Endothelial cell (in vitro differentiated cells): Measurements from ENCODE around the gene HIBCH. TPM values are rescaled to one million over a fixed set of nuclear protein-coding genes. Genes with fewer than 3 reads are reported as not detected.

Experiments
- DNase-seq: peaks from one replicate; pipeline ENCODE4 v3.0.0; 2021; ENCODE audit warnings: low spot score
- H3K27ac Mint-ChIP-seq: one replicate; pipeline ENCODE4 v1.8.0; 2021; ENCODE audit warnings: mixed read lengths, inconsistent platforms; ENCODE audit not compliant: unreplicated experiment
- H3K27me3 Mint-ChIP-seq: one replicate; pipeline ENCODE4 v1.8.0; 2021; ENCODE audit warnings: mild to moderate bottlenecking, moderate library complexity, mixed read lengths, inconsistent platforms; ENCODE audit not compliant: unreplicated experiment
- H3K36me3 Mint-ChIP-seq: one replicate; pipeline ENCODE4 v1.8.0; 2021; ENCODE audit warnings: mild to moderate bottlenecking, low read depth, mixed read lengths, inconsistent platforms; ENCODE audit not compliant: unreplicated experiment
- H3K4me1 Mint-ChIP-seq: one replicate; pipeline ENCODE4 v1.8.0; 2021; ENCODE audit warnings: mild to moderate bottlenecking, mixed read lengths, inconsistent platforms; ENCODE audit not compliant: unreplicated experiment
- H3K4me3 Mint-ChIP-seq: one replicate; pipeline ENCODE4 v1.8.0; 2021; ENCODE audit warnings: mild to moderate bottlenecking, mixed read lengths, inconsistent platforms; ENCODE audit not compliant: unreplicated experiment
- H3K9me3 Mint-ChIP-seq: one replicate; pipeline ENCODE4 v1.8.0; 2021; ENCODE audit warnings: mixed read lengths, inconsistent platforms; ENCODE audit not compliant: unreplicated experiment
- total RNA-seq: library from RNA; stranded (reverse); fragmentation: NEBNext Ultra II Directional; extraction: Animal tissue kit (Norgen Biotek cat#: 25700); gene quantifications from one replicate; pipeline ENCODE4 v1.2.1, GENCODE V29; 2021; ENCODE audit not compliant: unreplicated experiment
- TF ChIP-seq, protein P1 (sequence below): fragments of 200-600 bp; sonication (generic); IDR thresholded peaks from one replicate; pipeline ENCODE4 v1.5.0; 2021; ENCODE audit warnings: antibody characterized with exemption; ENCODE audit not compliant: unreplicated experiment

The HIBCH gene
- total RNA-seq, 1 donor from 2014 or later = 29.8 TPM

- TF ChIP-seq, protein P1, sequence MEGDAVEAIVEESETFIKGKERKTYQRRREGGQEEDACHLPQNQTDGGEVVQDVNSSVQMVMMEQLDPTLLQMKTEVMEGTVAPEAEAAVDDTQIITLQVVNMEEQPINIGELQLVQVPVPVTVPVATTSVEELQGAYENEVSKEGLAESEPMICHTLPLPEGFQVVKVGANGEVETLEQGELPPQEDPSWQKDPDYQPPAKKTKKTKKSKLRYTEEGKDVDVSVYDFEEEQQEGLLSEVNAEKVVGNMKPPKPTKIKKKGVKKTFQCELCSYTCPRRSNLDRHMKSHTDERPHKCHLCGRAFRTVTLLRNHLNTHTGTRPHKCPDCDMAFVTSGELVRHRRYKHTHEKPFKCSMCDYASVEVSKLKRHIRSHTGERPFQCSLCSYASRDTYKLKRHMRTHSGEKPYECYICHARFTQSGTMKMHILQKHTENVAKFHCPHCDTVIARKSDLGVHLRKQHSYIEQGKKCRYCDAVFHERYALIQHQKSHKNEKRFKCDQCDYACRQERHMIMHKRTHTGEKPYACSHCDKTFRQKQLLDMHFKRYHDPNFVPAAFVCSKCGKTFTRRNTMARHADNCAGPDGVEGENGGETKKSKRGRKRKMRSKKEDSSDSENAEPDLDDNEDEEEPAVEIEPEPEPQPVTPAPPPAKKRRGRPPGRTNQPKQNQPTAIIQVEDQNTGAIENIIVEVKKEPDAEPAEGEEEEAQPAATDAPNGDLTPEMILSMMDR = no peak
- DNase-seq = no peak
- no peak overlapping the region for H3K4me3 Mint-ChIP-seq
- H3K27ac Mint-ChIP-seq = no peak overlapping the region
- peaks cover under 1% of the 10 kb centered on the region for H3K27me3 Mint-ChIP-seq
- peaks cover 5% of the 10 kb centered on the region for H3K4me1 Mint-ChIP-seq
- no peaks in the 10 kb centered on the region for H3K9me3 Mint-ChIP-seq
- no peaks in the 10 kb centered on the region for H3K36me3 Mint-ChIP-seq
Observed at GRCh38 chr2:190357600-190357999, 38.0 kb upstream of the HIBCH start.

DNA sequence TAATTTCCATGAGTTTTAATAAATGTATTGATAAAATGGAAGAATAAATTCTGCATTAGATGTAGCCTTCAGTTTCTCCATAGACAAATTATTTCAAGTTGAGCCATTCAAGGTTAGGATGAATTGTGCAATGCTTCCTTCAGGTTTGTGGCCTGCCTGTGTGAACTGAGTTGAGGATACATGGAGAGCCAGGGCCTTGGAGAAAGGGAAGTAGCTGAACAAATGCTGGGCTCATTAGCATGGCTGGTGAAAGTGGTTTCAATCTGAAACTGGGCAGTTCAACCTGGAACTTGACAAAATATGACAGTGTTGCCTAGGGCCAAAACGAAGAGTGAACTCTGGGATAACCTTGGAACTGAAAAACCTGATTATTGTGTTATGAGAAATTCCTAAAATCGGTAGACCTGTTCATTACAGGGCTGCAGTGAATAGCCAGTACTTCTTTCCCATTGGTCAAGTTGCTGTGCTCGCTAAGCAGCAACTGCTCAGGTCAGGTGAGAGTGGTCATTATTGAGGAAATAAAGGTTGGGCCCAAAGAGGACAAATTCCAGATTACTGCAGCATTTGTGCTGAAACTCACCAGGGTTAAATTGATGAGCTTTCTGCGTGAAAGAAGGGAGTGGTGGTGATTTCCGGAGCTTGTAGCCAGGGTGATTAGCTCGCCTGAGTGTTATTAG lies 36.5 kb upstream of the HIBCH start:
- DNase-seq = no peak
- Mint-ChIP-seq H3K36me3 (no peaks in the 10 kb centered on the region), H3K27ac (no peak overlapping the region), H3K9me3 (no peaks in the 10 kb centered on the region), H3K27me3 (peaks cover 2% of the 10 kb centered on the region), H3K4me1 (peaks cover 6% of the 10 kb centered on the region), H3K4me3 (no peak overlapping the region)
- TF ChIP-seq, protein P1 = no peak

- Mint-ChIP-seq H3K4me1 (peaks cover 6% of the 10 kb centered on the region), H3K27ac (no peak overlapping the region), H3K4me3 (no peak overlapping the region), H3K9me3 (no peaks in the 10 kb centered on the region), H3K27me3 (peaks cover 2% of the 10 kb centered on the region), H3K36me3 (no peaks in the 10 kb centered on the region)
- DNase-seq = no peak
- TF ChIP-seq, protein P1 = no peak
Observed at GRCh38 chr2:190354003-190354690, 34.5 kb upstream of the HIBCH start.

GRCh38 chr2:190353537-190353899 lies 33.9 kb upstream of the HIBCH start:
- H3K36me3 Mint-ChIP-seq = no peaks in the 10 kb centered on the region

More at GRCh38 chr2:190353537-190353899, 33.9 kb upstream of the HIBCH start:
- Mint-ChIP-seq H3K27me3 (peaks cover 2% of the 10 kb centered on the region), H3K4me1 (peaks cover 6% of the 10 kb centered on the region), H3K27ac (no peak overlapping the region), H3K4me3 (no peak overlapping the region), H3K9me3 (no peaks in the 10 kb centered on the region)
- TF ChIP-seq, protein P1 = no peak
- no peak for DNase-seq
